Aorta (tissue), 5 donors: ENCODE measurements around the gene LIMK2. TPM values are rescaled to one million over a fixed set of nuclear protein-coding genes. Genes with fewer than 3 reads are reported as not detected.

ENCODE experiments used
- ATAC-seq: fragments of 200-7000 bp; cut with Tn5 transposase; one replicate; pipeline ENCODE4 v1.9.1; 2022; ENCODE audit warnings: moderate library complexity; ENCODE audit not compliant: low FRiP score
- DNase-seq, 2 donors: peaks; one replicate each; pipeline ENCODE4 v3.0.0-alpha.2; 2020
- H3K27ac ChIP-seq, 2 donors: one replicate each; pipeline ENCODE4 v1.5.1; 2013; ENCODE audit warnings: low read length in 2 of 2, mild to moderate bottlenecking in 2 of 2, moderate library complexity in 2 of 2, control low read depth in 1 of 2, inconsistent platforms in 1 of 2, low read depth in 1 of 2
- H3K27me3 ChIP-seq, 2 donors: one replicate each; pipeline ENCODE4 v1.6.1; 2013; ENCODE audit warnings: control low read depth in 1 of 2, low read length in 1 of 2, mild to moderate bottlenecking in 1 of 2, moderate library complexity in 1 of 2; ENCODE audit not compliant: insufficient read depth in 2 of 2, control insufficient read depth in 1 of 2
- H3K36me3 ChIP-seq, 2 donors: one replicate each; pipeline ENCODE4 v1.6.1; 2013; ENCODE audit warnings: control low read depth in 1 of 2, low read length in 1 of 2, mild to moderate bottlenecking in 1 of 2; ENCODE audit not compliant: insufficient read depth in 2 of 2, control insufficient read depth in 1 of 2
- H3K4me1 ChIP-seq, 2 donors: one replicate each; pipeline ENCODE4 v1.6.1; 2013; ENCODE audit warnings: low read length in 2 of 2, control low read depth in 1 of 2, mild to moderate bottlenecking in 1 of 2, moderate library complexity in 1 of 2; ENCODE audit not compliant: insufficient read depth in 2 of 2, control insufficient read depth in 1 of 2
- H3K4me3 ChIP-seq, 2 donors: one replicate each; pipeline ENCODE4 v1.5.1; 2013; ENCODE audit warnings: low read length in 2 of 2, control low read depth in 1 of 2, mild to moderate bottlenecking in 1 of 2
- H3K9me3 ChIP-seq: one replicate; pipeline ENCODE4 v1.6.1; 2013; ENCODE audit warnings: mild to moderate bottlenecking, low read length; ENCODE audit not compliant: control insufficient read depth
- WGBS, 2 donors: extraction: QIAGEN DNeasy Blood & Tissue Kit; methylation state at CpG; one replicate each; pipeline ENCODE4 v1.1.7; 2013; 5-methylcytosine and 5-hydroxymethylcytosine counted together
- intact Hi-C, 2 donors: fragments of 100-400 bp; cut with DNase I; formaldehyde crosslinking; loops; one replicate each; pipeline versions ENCODE4 v1.14.2 to v1.15.0; 2022
- polyA plus RNA-seq, 2 donors: library from polyadenylated mRNA; stranded (reverse); fragments of 200-250 nt; gene quantifications; one replicate each; pipeline ENCODE4 v1.2.3, GENCODE V29; 2013
- total RNA-seq, 2 donors: library from RNA; stranded (reverse); fragmentation: NEBNext Ultra II Directional; extraction: Animal tissue kit (Norgen Biotek cat#: 25700); gene quantifications; one replicate each; pipeline ENCODE4 v1.2.1, GENCODE V29; 2021
- donor health status: healthy with polysubstance abuse.
- donor health status: Bipolar disorder and iron deficiency.
- donor health status: DM: no; HTN: no; CAD: no.
- donor health status: DM: no; HTN: no; CAD: no.
- donor health status: DM: yes; HTN: yes; CAD: no.

The LIMK2 gene
- total and polyA plus RNA-seq, 4 donors = 10.9 to 55.2 (median 32.1) TPM

DNA sequence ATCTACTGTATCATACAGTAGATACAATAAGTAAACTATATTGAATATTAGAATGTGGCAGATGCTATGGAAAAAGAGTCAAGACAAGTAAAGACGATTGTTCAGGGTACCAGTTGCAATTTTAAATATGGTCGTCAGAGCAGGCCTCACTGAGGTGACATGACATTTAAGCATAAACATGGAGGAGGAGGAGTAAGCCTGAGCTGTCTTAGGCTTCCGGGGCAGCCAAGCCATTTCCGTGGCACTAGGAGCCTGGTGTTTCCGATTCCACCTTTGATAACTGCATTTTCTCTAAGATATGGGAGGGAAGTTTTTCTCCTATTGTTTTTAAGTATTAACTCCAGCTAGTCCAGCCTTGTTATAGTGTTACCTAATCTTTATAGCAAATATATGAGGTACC lies 65.6 kb downstream of the LIMK2 start:
- no peak for DNase-seq
- H3K27me3 ChIP-seq = no peaks in the 10 kb centered on the region
- no peak for ATAC-seq
- WGBS, 2 donors = 82 to 85% methylated on average over 5 of the region's 5 CpGs
- peaks cover 2 to 16% of the 10 kb centered on the region in 2 donors for H3K36me3 ChIP-seq
- H3K4me1 ChIP-seq = no peaks in the 10 kb centered on the region
- no peak overlapping the region for H3K27ac ChIP-seq
- H3K4me3 ChIP-seq = no peak overlapping the region
- no peaks in the 10 kb centered on the region for H3K9me3 ChIP-seq
- intact Hi-C loops = loop anchor here in 1 of 2 donors (2.0 kb wide), 1 partner anchor 57 kb away; no protein-coding TSS in a partner anchor

- WGBS, 2 donors = 76 to 79% methylated on average over 9 of the region's 9 CpGs
- H3K27me3 ChIP-seq = no peaks in the 10 kb centered on the region
- intact Hi-C loops = loop anchor here in 1 of 2 donors (2.0 kb wide), 1 partner anchor 57 kb away; no protein-coding TSS in a partner anchor
- H3K36me3 ChIP-seq = peaks cover 3 to 18% of the 10 kb centered on the region in 2 donors
- ATAC-seq (no peak), DNase-seq (no peak)
- H3K4me1 ChIP-seq = no peaks in the 10 kb centered on the region
- no peak overlapping the region for H3K4me3 ChIP-seq
- no peak overlapping the region for H3K27ac ChIP-seq
- H3K9me3 ChIP-seq = no peaks in the 10 kb centered on the region
These were observed 66.1 kb downstream of the LIMK2 start for GRCh38 chr22:31278151-31278621.

DNA sequence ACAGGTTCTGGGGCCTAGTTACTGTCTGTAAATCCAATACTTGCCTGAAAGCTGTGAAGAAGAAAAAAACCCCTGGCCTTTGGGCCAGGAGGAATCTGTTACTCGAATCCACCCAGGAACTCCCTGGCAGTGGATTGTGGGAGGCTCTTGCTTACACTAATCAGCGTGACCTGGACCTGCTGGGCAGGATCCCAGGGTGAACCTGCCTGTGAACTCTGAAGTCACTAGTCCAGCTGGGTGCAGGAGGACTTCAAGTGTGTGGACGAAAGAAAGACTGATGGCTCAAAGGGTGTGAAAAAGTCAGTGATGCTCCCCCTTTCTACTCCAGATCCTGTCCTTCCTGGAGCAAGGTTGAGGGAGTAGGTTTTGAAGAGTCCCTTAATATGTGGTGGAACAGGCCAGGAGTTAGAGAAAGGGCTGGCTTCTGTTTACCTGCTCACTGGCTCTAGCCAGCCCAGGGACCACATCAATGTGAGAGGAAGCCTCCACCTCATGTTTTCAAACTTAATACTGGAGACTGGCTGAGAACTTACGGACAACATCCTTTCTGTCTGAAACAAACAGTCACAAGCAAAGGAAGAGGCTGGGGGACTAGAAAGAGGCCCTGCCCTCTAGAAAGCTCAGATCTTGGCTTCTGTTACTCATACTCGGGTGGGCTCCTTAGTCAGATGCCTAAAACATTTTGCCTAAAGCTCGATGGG lies 66.7 kb downstream of the LIMK2 start:
- Histone ChIP-seq H3K4me1 (no peaks in the 10 kb centered on the region), H3K27ac (no peak overlapping the region), H3K36me3 (peaks cover 3 to 18% of the 10 kb centered on the region in 2 donors), H3K4me3 (no peak overlapping the region), H3K9me3 (no peaks in the 10 kb centered on the region), H3K27me3 (no peaks in the 10 kb centered on the region)
- intact Hi-C loops = loop anchor here in 1 of 2 donors (2.0 kb wide), 1 partner anchor 56 kb away; no protein-coding TSS in a partner anchor
- ATAC-seq = no peak
- WGBS, 2 donors = 75 to 79% methylated on average over 6 of the region's 6 CpGs
- no peak for DNase-seq

DNA sequence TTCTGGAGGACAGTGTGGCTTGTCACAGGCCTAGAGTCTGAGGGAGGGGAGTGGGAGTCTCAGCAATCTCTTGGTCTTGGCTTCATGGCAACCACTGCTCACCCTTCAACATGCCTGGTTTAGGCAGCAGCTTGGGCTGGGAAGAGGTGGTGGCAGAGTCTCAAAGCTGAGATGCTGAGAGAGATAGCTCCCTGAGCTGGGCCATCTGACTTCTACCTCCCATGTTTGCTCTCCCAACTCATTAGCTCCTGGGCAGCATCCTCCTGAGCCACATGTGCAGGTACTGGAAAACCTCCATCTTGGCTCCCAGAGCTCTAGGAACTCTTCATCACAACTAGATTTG lies 67.2 kb downstream of the LIMK2 start:
- ATAC-seq = no peak
- DNase-seq = no peak
- Histone ChIP-seq H3K27me3 (no peaks in the 10 kb centered on the region), H3K9me3 (no peaks in the 10 kb centered on the region), H3K27ac (no peak overlapping the region), H3K4me3 (no peak overlapping the region), H3K4me1 (no peaks in the 10 kb centered on the region), H3K36me3 (peaks cover 3 to 18% of the 10 kb centered on the region in 2 donors)
- intact Hi-C loops = loop anchor here in 1 of 2 donors (2.0 kb wide), 1 partner anchor 56 kb away; no protein-coding TSS in a partner anchor

GRCh38 chr22:31279821-31280505 lies 67.9 kb downstream of the LIMK2 start:
- no peaks in the 10 kb centered on the region for H3K4me1 ChIP-seq
- ATAC-seq (no peak), DNase-seq (no peak)
- no peaks in the 10 kb centered on the region for H3K27me3 ChIP-seq
- intact Hi-C loops = loop anchor here in 1 of 2 donors (2.0 kb wide), 1 partner anchor 55 kb away; no protein-coding TSS in a partner anchor
- H3K9me3 ChIP-seq = no peaks in the 10 kb centered on the region
- H3K4me3 ChIP-seq = no peak overlapping the region
- H3K27ac ChIP-seq = no peak overlapping the region
- peaks cover 3 to 17% of the 10 kb centered on the region in 2 donors for H3K36me3 ChIP-seq

DNA sequence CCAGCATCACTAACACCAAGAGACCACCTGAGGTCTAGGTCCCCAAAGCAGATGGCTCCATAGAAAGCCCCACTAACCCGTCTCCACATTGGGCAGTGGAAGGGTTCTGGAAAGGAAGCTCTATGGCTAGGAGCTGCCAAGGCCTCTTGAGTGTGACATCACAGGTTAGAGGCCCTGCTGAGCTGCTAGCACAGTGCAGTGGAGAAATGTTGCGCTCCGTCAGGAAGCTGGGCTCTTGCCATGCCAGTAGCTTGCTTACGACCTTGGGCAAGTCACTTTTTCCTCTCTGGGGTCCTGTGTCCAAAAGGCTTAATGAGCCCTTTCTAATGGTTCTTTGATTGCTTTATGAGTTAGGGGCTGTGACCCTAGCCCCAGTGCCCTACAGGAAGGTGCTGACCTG lies 69.6 kb downstream of the LIMK2 start:
- peaks cover 3 to 14% of the 10 kb centered on the region in 2 donors for H3K36me3 ChIP-seq
- no peaks in the 10 kb centered on the region for H3K27me3 ChIP-seq
- no peaks in the 10 kb centered on the region for H3K9me3 ChIP-seq
- 32 to 45% methylated on average over 4 of the region's 4 CpGs for WGBS, 2 donors
- intact Hi-C loops = no loop called here
- no peak overlapping the region for H3K4me3 ChIP-seq
- H3K4me1 ChIP-seq = no peaks in the 10 kb centered on the region
- no peak overlapping the region for H3K27ac ChIP-seq
- DNase-seq (no peak), ATAC-seq (no peak)

- no peak for DNase-seq
- Histone ChIP-seq H3K4me3 (no peak overlapping the region), H3K9me3 (no peaks in the 10 kb centered on the region), H3K27me3 (no peaks in the 10 kb centered on the region), H3K27ac (no peak overlapping the region), H3K36me3 (peaks cover 3 to 14% of the 10 kb centered on the region in 2 donors), H3K4me1 (no peaks in the 10 kb centered on the region)
- intact Hi-C loops = no loop called here
- ATAC-seq = no peak
- WGBS, 2 donors = 72 to 79% methylated on average over 8 of the region's 8 CpGs
These were observed 70.8 kb downstream of the LIMK2 start for GRCh38 chr22:31282748-31283468.

GRCh38 chr22:31284281-31285155 lies 72.4 kb downstream of the LIMK2 start:
- no peak overlapping the region for H3K27ac ChIP-seq
- intact Hi-C loops = no loop called here
- no peak overlapping the region for H3K4me3 ChIP-seq
- DNase-seq (no peak), ATAC-seq (no peak)
- peaks cover 3 to 14% of the 10 kb centered on the region in 2 donors for H3K36me3 ChIP-seq
- H3K27me3 ChIP-seq = no peaks in the 10 kb centered on the region
- H3K9me3 ChIP-seq = no peaks in the 10 kb centered on the region
- 28 to 33% methylated on average over 3 of the region's 3 CpGs for WGBS, 2 donors
- no peaks in the 10 kb centered on the region for H3K4me1 ChIP-seq
